Skeletal muscle tissue (tissue), 4 donors: ENCODE measurements around the gene SLC29A3. TPM values are rescaled to one million over a fixed set of nuclear protein-coding genes. Genes with fewer than 3 reads are reported as not detected.
A peak's percentile ranks its signal among the peaks of the same experiment; 100 is the strongest.

Source experiments
- H3K27ac ChIP-seq: one replicate; pipeline ENCODE4 v1.7.0; 2013; ENCODE audit warnings: mild to moderate bottlenecking, low read depth, low read length, inconsistent platforms
- H3K27me3 ChIP-seq, 3 donors: one replicate each; pipeline ENCODE4 v1.7.0; 2013; ENCODE audit warnings: low read length in 3 of 3; ENCODE audit not compliant: control insufficient read depth in 3 of 3, insufficient read depth in 3 of 3
- H3K36me3 ChIP-seq, 3 donors: one replicate each; pipeline ENCODE4 v1.7.0; 2013; ENCODE audit warnings: low read length in 3 of 3; ENCODE audit not compliant: control insufficient read depth in 3 of 3, insufficient read depth in 3 of 3
- H3K4me1 ChIP-seq, 3 donors: one replicate each; pipeline ENCODE4 v1.7.0; 2013; ENCODE audit warnings: low read length in 3 of 3, mild to moderate bottlenecking in 3 of 3; ENCODE audit not compliant: control insufficient read depth in 3 of 3, insufficient read depth in 3 of 3
- H3K4me3 ChIP-seq, 3 donors: one replicate each; pipeline ENCODE4 v1.7.0; 2013; ENCODE audit warnings: low read length in 3 of 3
- H3K9ac ChIP-seq, 3 donors: one replicate each; pipeline ENCODE4 v1.7.0; 2013; ENCODE audit warnings: low read length in 3 of 3, mild to moderate bottlenecking in 3 of 3, moderate library complexity in 2 of 3, low read depth in 1 of 3
- H3K9me3 ChIP-seq, 3 donors: one replicate each; pipeline ENCODE4 v1.7.0; 2013; ENCODE audit warnings: low read length in 3 of 3; ENCODE audit not compliant: control insufficient read depth in 3 of 3
- total RNA-seq: library from RNA; depleted of rRNA; stranded (reverse); fragments of >200 nt; gene quantifications from one replicate; pipeline ENCODE4 v1.2.3, GENCODE V29; 2014
- donor health status: Osteomylitis.

SLC29A3 gene
- total RNA-seq, 1 donor from 2014 or later, result 1.0 TPM

GRCh38 chr10:71307469-71308085 lies 11.5 kb upstream of the SLC29A3 start:
- H3K4me1 ChIP-seq, result peaks cover 0 to 8% (median under 1%) of the 10 kb centered on the region in 3 donors
- no peak overlapping the region for H3K9ac ChIP-seq
- H3K27ac ChIP-seq, result no peak overlapping the region
- peaks cover 0 to 3% (median 3%) of the 10 kb centered on the region in 3 donors for H3K27me3 ChIP-seq
- no peaks in the 10 kb centered on the region for H3K9me3 ChIP-seq
- H3K36me3 ChIP-seq, result no peaks in the 10 kb centered on the region
- no peak overlapping the region for H3K4me3 ChIP-seq

GRCh38 chr10:71308244-71308643 lies 10.8 kb upstream of the SLC29A3 start:
- no peak overlapping the region for H3K27ac ChIP-seq
- no peak overlapping the region for H3K9ac ChIP-seq
- H3K4me1 ChIP-seq, result peaks cover 0 to 7% (median 7%) of the 10 kb centered on the region in 3 donors
- no peak overlapping the region for H3K4me3 ChIP-seq
- H3K36me3 ChIP-seq, result no peaks in the 10 kb centered on the region
- H3K9me3 ChIP-seq, result no peaks in the 10 kb centered on the region
- peaks cover 0 to 3% (median 3%) of the 10 kb centered on the region in 3 donors for H3K27me3 ChIP-seq

- Histone ChIP-seq H3K9me3 (no peaks in the 10 kb centered on the region), H3K27me3 (peaks cover 0 to 3% (median 3%) of the 10 kb centered on the region in 3 donors), H3K9ac (no peak overlapping the region), H3K36me3 (no peaks in the 10 kb centered on the region), H3K4me3 (no peak overlapping the region), H3K27ac (no peak overlapping the region), H3K4me1 (peaks cover 7 to 14% (median 12%) of the 10 kb centered on the region in 3 donors)
These were observed 10.1 kb upstream of the SLC29A3 start for GRCh38 chr10:71308985-71309384.

- H3K27ac ChIP-seq, result no peak overlapping the region
- H3K9ac ChIP-seq, result no peak overlapping the region
- no peaks in the 10 kb centered on the region for H3K36me3 ChIP-seq
- no peaks in the 10 kb centered on the region for H3K9me3 ChIP-seq
- H3K4me3 ChIP-seq, result no peak overlapping the region
- H3K27me3 ChIP-seq, result peaks cover 0 to 3% (median 3%) of the 10 kb centered on the region in 3 donors
- H3K4me1 ChIP-seq, result peaks cover 8 to 18% (median 14%) of the 10 kb centered on the region in 3 donors
These were observed 9.1 kb upstream of the SLC29A3 start for GRCh38 chr10:71309919-71310318.

- Histone ChIP-seq H3K9me3 (no peaks in the 10 kb centered on the region), H3K27ac (no peak overlapping the region), H3K4me3 (no peak overlapping the region), H3K27me3 (peaks cover 0 to 3% (median 3%) of the 10 kb centered on the region in 3 donors), H3K36me3 (no peaks in the 10 kb centered on the region), H3K9ac (no peak overlapping the region), H3K4me1 (peaks cover 8 to 18% (median 14%) of the 10 kb centered on the region in 3 donors)
These were observed 6.8 kb upstream of the SLC29A3 start for GRCh38 chr10:71312220-71312619.

DNA sequence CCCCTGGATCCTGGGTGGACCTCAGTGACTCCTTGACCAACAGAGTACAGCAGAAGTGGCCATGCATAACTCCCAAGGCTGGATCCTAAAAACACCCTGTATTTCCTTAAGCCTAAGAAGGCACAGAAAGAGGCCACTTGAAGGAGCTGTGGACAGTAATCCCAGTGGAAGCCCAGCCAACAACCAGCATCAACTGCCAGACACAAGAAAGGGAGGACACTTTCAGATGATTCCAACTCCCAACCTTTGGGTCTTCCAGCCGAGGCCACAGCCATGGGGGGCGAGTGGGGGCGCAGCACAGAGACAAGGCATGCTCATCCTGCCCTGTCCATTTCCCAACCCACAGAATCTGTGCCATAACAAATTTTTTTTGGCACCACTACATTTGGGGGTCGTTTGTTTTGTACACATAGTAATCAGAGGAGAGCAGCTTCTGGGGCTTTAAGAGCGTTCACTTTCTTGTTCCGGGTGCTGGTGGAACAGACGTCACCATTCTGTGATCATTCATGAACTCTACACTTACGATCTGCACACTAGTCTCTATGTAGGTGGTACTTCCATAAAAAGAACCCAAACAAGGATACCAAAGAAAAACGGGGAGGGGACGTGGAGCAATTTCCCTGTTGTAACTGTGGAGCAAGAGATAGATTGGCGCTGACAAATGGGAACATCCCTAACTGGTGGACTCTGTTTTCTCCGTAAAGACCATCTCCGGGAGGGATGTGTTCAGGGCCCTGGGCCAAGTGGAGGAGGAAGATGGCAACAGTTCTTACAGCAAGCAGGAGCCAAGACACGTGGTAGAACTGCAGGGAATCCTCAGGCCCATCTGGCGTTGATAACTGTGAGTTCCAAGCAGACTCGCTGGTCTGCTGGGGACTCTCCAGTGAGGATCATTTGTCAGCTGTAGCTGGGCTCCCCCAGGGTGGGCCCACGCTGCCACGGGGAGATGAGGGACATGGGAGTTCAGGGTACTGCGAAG lies 6.0 kb upstream of the SLC29A3 start:
- H3K4me1 ChIP-seq, result peaks cover 8 to 18% (median 14%) of the 10 kb centered on the region in 3 donors
- no peaks in the 10 kb centered on the region for H3K36me3 ChIP-seq
- H3K9ac ChIP-seq, result no peak overlapping the region
- H3K27ac ChIP-seq, result peak overlapping the region; percentile 38
- peak overlapping the region; percentile 8 to 42 (median 41) for H3K4me3 ChIP-seq
- H3K27me3 ChIP-seq, result peaks cover 0 to 3% (median 3%) of the 10 kb centered on the region in 3 donors
- no peaks in the 10 kb centered on the region for H3K9me3 ChIP-seq

- H3K36me3 ChIP-seq, result no peaks in the 10 kb centered on the region
- no peak overlapping the region for H3K4me3 ChIP-seq
- H3K27me3 ChIP-seq, result peaks cover 0 to 3% (median 0%) of the 10 kb centered on the region in 3 donors
- H3K9ac ChIP-seq, result peak overlapping the region in 1 of 3 donors; percentile 3
- H3K27ac ChIP-seq, result no peak overlapping the region
- peaks cover 13 to 22% (median 13%) of the 10 kb centered on the region in 3 donors for H3K4me1 ChIP-seq
- no peaks in the 10 kb centered on the region for H3K9me3 ChIP-seq
These were observed 4.9 kb upstream of the SLC29A3 start for GRCh38 chr10:71314028-71314693.

DNA sequence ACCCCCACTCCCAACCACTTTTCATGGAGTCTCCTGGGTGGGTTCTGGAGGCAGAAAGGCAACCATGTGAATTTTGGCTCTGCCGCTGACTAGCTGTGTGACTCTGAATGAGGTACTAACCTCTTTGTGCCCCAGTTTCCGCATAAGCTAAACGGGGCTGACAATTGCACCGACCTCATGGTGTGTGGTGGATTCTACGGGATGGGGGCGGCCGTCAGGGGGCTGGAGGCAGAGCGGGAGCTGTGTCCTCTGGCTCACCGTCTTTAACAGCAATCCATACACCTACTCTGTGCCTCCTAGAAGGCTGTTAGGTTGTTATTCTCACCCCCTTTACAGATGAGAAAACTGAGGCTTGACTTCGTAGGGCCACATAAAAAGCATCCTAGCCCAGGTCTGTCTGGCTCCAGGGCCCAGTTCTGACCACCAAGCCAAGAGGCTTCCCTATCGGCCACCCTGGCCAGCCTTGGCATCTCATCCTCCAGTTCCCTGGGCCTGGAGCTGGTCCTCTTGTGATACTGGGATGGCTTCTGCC lies 4.3 kb upstream of the SLC29A3 start:
- Histone ChIP-seq H3K9me3 (no peaks in the 10 kb centered on the region), H3K9ac (peak overlapping the region in 1 of 3 donors; percentile 3), H3K27me3 (peaks cover 0 to 3% (median 0%) of the 10 kb centered on the region in 3 donors), H3K36me3 (no peaks in the 10 kb centered on the region), H3K4me3 (peak overlapping the region in 1 of 3 donors; percentile 3), H3K4me1 (peaks cover 15 to 25% (median 17%) of the 10 kb centered on the region in 3 donors), H3K27ac (no peak overlapping the region)

DNA sequence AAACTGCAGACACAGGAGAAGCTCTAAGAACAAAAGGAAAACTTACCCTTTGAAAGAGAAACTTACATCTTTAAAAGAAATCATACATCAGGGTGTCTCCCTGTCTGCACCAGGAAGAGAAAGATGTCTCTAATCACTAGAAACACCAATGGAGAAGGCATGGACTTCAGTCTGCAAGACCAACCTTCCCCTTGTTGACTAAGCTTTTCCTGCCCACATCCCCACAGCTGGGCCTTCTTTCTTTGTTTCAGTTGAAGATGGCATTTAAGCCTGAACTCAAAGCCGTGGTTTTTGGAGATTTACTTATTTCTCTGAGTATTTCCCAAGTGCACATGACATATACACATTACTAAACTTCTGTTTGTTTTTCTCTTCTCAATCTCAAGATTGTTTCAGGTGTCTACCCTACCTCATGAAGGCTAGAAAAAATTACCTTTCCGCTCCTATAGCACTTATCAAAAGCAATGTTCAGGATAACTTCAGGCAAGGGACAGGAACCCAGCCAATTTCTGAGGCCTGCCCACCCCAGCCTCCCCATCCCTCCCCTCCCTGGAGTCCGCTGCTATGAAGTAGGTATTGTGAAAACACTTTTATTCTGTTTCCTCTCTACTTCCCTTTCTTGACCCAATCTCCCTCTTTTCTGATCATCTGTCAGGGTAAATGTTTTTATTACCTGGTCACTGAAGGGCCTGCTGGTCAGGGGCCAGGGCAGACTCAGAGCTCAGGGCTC lies 2.8 kb upstream of the SLC29A3 start:
- Histone ChIP-seq H3K4me3 (no peak overlapping the region), H3K27me3 (no peaks in the 10 kb centered on the region), H3K9me3 (no peaks in the 10 kb centered on the region), H3K36me3 (no peaks in the 10 kb centered on the region), H3K4me1 (peaks cover 18 to 27% (median 21%) of the 10 kb centered on the region in 3 donors), H3K9ac (no peak overlapping the region), H3K27ac (no peak overlapping the region)
